GM18870 (cell line): ENCODE results near the gene STOX2.
"Not testable (repeated sequence)": the region's sequence is repeated elsewhere in the genome, so short reads cannot be mapped to it uniquely, and the experiment has no call there.

ENCODE experiments used
- ATAC-seq: cut with Tn5 transposase; IDR thresholded peaks from one replicate; pipeline ENCODE4 v1.9.1; 2021; ENCODE audit warnings: moderate library complexity; ENCODE audit not compliant: unreplicated experiment

The STOX2 gene

GRCh38 chr4:184016759-184017668 lies 111.9 kb downstream of the STOX2 start:
- ATAC-seq: no peak

- no peak for ATAC-seq
Measured at GRCh38 chr4:184019076-184019475, 114.0 kb downstream of the STOX2 start.

- ATAC-seq: no peak
Measured at GRCh38 chr4:184019667-184020623, 114.8 kb downstream of the STOX2 start.

- no peak for ATAC-seq
Measured at GRCh38 chr4:184021389-184021788, 116.3 kb downstream of the STOX2 start.

GRCh38 chr4:184022679-184023383 lies 117.7 kb downstream of the STOX2 start:
- no peak for ATAC-seq

GRCh38 chr4:184024637-184025036 lies 119.5 kb downstream of the STOX2 start:
- no peak for ATAC-seq

- ATAC-seq: no peak
Measured at GRCh38 chr4:184028561-184029374, 123.7 kb downstream of the STOX2 start.

GRCh38 chr4:184030036-184030435 lies 124.9 kb downstream of the STOX2 start:
- ATAC-seq: no peak

GRCh38 chr4:184030764-184031163 lies 125.7 kb downstream of the STOX2 start:
- ATAC-seq: no peak

GRCh38 chr4:184032091-184032490 lies 127.0 kb downstream of the STOX2 start:
- no peak for ATAC-seq

- ATAC-seq: no peak
Measured at GRCh38 chr4:184039963-184040383, 134.9 kb downstream of the STOX2 start.

GRCh38 chr4:184041156-184041555 lies 136.0 kb downstream of the STOX2 start:
- no peak for ATAC-seq

- ATAC-seq: no peak
Measured at GRCh38 chr4:184046148-184046547, 141.0 kb downstream of the STOX2 start.

- not testable (repeated sequence) for ATAC-seq
Measured at GRCh38 chr4:184051262-184051661, 146.2 kb downstream of the STOX2 start.

- ATAC-seq: no peak
Measured at GRCh38 chr4:184052616-184053015, 147.5 kb downstream of the STOX2 start.

GRCh38 chr4:184053434-184053833 lies 148.3 kb downstream of the STOX2 start:
- ATAC-seq: no peak

- ATAC-seq: no peak
Measured at GRCh38 chr4:184056877-184057276, 151.8 kb downstream of the STOX2 start.

- ATAC-seq: no peak
Measured at GRCh38 chr4:184058026-184058425, 152.9 kb downstream of the STOX2 start.

GRCh38 chr4:184059099-184059498 lies 154.0 kb downstream of the STOX2 start:
- ATAC-seq: no peak

GRCh38 chr4:184061582-184061981 lies 156.5 kb downstream of the STOX2 start:
- no peak for ATAC-seq
